ENCODE measurements around the gene KIAA1671.
A peak's percentile ranks its signal among the peaks of the same experiment; 100 is the strongest.
"Not testable (repeated sequence)": the region's sequence is repeated elsewhere in the genome, so short reads cannot be mapped to it uniquely, and the experiment has no call there.

Gene KIAA1671

GRCh38 chr22:24951942-24952836 lies at the start of gene KIAA1671:
TSS of gene KIAA1671 (plus strand) at chr22:24952716. CDS start at chr22:25028000, 75,284 bp downstream.
- peak; percentile 82 for DNase-seq

GRCh38 chr22:24905909-24906308 lies 46.6 kb upstream of the KIAA1671 start:
- DNase-seq, result no peak

- DNase-seq, result not testable (repeated sequence)
Measured at GRCh38 chr22:24907101-24907500, 45.4 kb upstream of the KIAA1671 start.

GRCh38 chr22:24920029-24920428 lies 32.5 kb upstream of the KIAA1671 start:
- DNase-seq, result no peak

- DNase-seq, result no peak
Measured at GRCh38 chr22:24925586-24926427, 26.7 kb upstream of the KIAA1671 start.

- DNase-seq, result no peak
Measured at GRCh38 chr22:24926428-24926725, 26.1 kb upstream of the KIAA1671 start.

GRCh38 chr22:24926849-24927579 lies 25.5 kb upstream of the KIAA1671 start:
- DNase-seq, result no peak

GRCh38 chr22:24928322-24928721 lies 24.2 kb upstream of the KIAA1671 start:
- no peak for DNase-seq

- DNase-seq, result no peak
Measured at GRCh38 chr22:24930678-24931077, 21.8 kb upstream of the KIAA1671 start.

- no peak for DNase-seq
Measured at GRCh38 chr22:24935771-24936483, 16.6 kb upstream of the KIAA1671 start.

- no peak for DNase-seq
Measured at GRCh38 chr22:24937114-24937513, 15.4 kb upstream of the KIAA1671 start.

- peak; percentile 65 for DNase-seq
Measured at GRCh38 chr22:24938741-24939341, 13.7 kb upstream of the KIAA1671 start.

GRCh38 chr22:24942301-24942700 lies 10.2 kb upstream of the KIAA1671 start:
- no peak for DNase-seq

- no peak for DNase-seq
Measured at GRCh38 chr22:24944217-24944937, 8.1 kb upstream of the KIAA1671 start.

GRCh38 chr22:24945430-24945829 lies 7.1 kb upstream of the KIAA1671 start:
- no peak for DNase-seq

- no peak for DNase-seq
Measured at GRCh38 chr22:24947383-24947782, 5.1 kb upstream of the KIAA1671 start.

GRCh38 chr22:24947881-24948280 lies 4.6 kb upstream of the KIAA1671 start:
- peak; percentile 18 for DNase-seq

- no peak for DNase-seq
Measured at GRCh38 chr22:24948356-24949202, 3.9 kb upstream of the KIAA1671 start.

- DNase-seq, result no peak
Measured at GRCh38 chr22:24950272-24950902, 2.1 kb upstream of the KIAA1671 start.

GRCh38 chr22:24952837-24953383 lies 394 bp downstream of the KIAA1671 start:
- DNase-seq, result peak; percentile 58
